ENCODE measurements around the gene CBARP.

The CBARP gene

GRCh38 chr19:1252821-1253513 is 15.2 kb upstream of the CBARP start (continued):
- no peak for TF ChIP-seq ATF2 (tag by site-specific recombination; IDR thresholded peaks at IDR 0.05; ENCODE audit: low read depth)
- TF ChIP-seq ZNF175 (tag by site-specific recombination; IDR thresholded peaks at IDR 0.05) = no peak
- TF ChIP-seq ZNF239 (tag by site-specific recombination; IDR thresholded peaks at IDR 0.05) = no peak
- no peak for TF ChIP-seq ZNF776 (tag by site-specific recombination; IDR thresholded peaks at IDR 0.05; ENCODE audit: borderline replicate concordance)
- no peak for TF ChIP-seq ZNF37A (tag by site-specific recombination; IDR thresholded peaks at IDR 0.05)
- TF ChIP-seq ZNF292 (tag by site-specific recombination; IDR thresholded peaks at IDR 0.05; ENCODE audit: borderline replicate concordance, low read depth) = no peak
- TF ChIP-seq PRDM1 (tag by site-specific recombination; IDR thresholded peaks at IDR 0.05) = no peak
- peak; percentile 63 for TF ChIP-seq SP7 (tag by site-specific recombination; IDR thresholded peaks at IDR 0.05)
- no peak for TF ChIP-seq ZNF791 (tag by site-specific recombination; IDR thresholded peaks at IDR 0.05)
- no peak; the same call in 1 of the 2 replicates for TF ChIP-seq GLI2 (tag by site-specific recombination; IDR thresholded peaks at IDR 0.05; ENCODE audit: borderline replicate concordance, low read depth)
- TF ChIP-seq ZNF514 (tag by site-specific recombination; IDR thresholded peaks at IDR 0.05) = no peak
- TF ChIP-seq ZNF302 (tag by site-specific recombination; IDR thresholded peaks at IDR 0.05; ENCODE audit: low read depth) = no peak
- no peak; the same call in 1 of the 2 replicates for TF ChIP-seq KLF7 (tag by site-specific recombination; IDR thresholded peaks at IDR 0.05; ENCODE audit: borderline replicate concordance)
- no peak for TF ChIP-seq ZNF830 (tag by site-specific recombination; IDR thresholded peaks at IDR 0.05; ENCODE audit: low read depth)
- TF ChIP-seq HOXD13 (CRISPR knock-in tag; IDR thresholded peaks at IDR 0.05; ENCODE audit: borderline replicate concordance) = no peak
- TF ChIP-seq GFI1B (tag by site-specific recombination; IDR thresholded peaks at IDR 0.05) = no peak
- no peak for TF ChIP-seq PRDM10 (tag by site-specific recombination; IDR thresholded peaks at IDR 0.05)
- TF ChIP-seq ZNF513 (tag by site-specific recombination; IDR thresholded peaks at IDR 0.05) = no peak
- TF ChIP-seq TRIM28 (IDR thresholded peaks at IDR 0.05; ENCODE audit: borderline replicate concordance, low read length) = no peak
- TF ChIP-seq, protein P1, sequence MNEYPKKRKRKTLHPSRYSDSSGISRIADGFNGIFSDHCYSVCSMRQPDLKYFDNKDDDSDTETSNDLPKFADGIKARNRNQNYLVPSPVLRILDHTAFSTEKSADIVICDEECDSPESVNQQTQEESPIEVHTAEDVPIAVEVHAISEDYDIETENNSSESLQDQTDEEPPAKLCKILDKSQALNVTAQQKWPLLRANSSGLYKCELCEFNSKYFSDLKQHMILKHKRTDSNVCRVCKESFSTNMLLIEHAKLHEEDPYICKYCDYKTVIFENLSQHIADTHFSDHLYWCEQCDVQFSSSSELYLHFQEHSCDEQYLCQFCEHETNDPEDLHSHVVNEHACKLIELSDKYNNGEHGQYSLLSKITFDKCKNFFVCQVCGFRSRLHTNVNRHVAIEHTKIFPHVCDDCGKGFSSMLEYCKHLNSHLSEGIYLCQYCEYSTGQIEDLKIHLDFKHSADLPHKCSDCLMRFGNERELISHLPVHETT (tag by site-specific recombination; IDR thresholded peaks at IDR 0.05) = no peak
- TF ChIP-seq ZNF23 (tag by site-specific recombination; IDR thresholded peaks at IDR 0.05; ENCODE audit: borderline replicate concordance) = no peak
- peak; percentile 91 for TF ChIP-seq ZBTB8A (tag by site-specific recombination; IDR thresholded peaks at IDR 0.05)
- TF ChIP-seq WT1 (tag by site-specific recombination; IDR thresholded peaks at IDR 0.05) = peak; percentile 85
- TF ChIP-seq, protein P2, sequence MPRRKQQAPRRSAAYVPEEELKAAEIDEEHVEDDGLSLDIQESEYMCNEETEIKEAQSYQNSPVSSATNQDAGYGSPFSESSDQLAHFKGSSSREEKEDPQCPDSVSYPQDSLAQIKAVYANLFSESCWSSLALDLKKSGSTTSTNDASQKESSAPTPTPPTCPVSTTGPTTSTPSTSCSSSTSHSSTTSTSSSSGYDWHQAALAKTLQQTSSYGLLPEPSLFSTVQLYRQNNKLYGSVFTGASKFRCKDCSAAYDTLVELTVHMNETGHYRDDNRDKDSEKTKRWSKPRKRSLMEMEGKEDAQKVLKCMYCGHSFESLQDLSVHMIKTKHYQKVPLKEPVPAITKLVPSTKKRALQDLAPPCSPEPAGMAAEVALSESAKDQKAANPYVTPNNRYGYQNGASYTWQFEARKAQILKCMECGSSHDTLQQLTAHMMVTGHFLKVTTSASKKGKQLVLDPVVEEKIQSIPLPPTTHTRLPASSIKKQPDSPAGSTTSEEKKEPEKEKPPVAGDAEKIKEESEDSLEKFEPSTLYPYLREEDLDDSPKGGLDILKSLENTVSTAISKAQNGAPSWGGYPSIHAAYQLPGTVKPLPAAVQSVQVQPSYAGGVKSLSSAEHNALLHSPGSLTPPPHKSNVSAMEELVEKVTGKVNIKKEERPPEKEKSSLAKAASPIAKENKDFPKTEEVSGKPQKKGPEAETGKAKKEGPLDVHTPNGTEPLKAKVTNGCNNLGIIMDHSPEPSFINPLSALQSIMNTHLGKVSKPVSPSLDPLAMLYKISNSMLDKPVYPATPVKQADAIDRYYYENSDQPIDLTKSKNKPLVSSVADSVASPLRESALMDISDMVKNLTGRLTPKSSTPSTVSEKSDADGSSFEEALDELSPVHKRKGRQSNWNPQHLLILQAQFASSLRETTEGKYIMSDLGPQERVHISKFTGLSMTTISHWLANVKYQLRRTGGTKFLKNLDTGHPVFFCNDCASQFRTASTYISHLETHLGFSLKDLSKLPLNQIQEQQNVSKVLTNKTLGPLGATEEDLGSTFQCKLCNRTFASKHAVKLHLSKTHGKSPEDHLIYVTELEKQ (tag by site-specific recombination; IDR thresholded peaks at IDR 0.05; ENCODE audit: borderline replicate concordance) = no peak

All from HEK293 (cell line).